Erythroblast (primary cell): Measurements from ENCODE around the gene RNF150.

Experiments used
- GATA1 ChIP-seq: IDR thresholded peaks from 2 replicates; pipeline ENCODE4 v1.6.1; 2011; ENCODE audit warnings: low read depth, mild to moderate bottlenecking, control low read depth, low read length, moderate library complexity
- POLR2A ChIP-seq: IDR thresholded peaks from 2 replicates; pipeline ENCODE4 v1.6.1; 2011; ENCODE audit warnings: mild to moderate bottlenecking, low read length

DNA sequence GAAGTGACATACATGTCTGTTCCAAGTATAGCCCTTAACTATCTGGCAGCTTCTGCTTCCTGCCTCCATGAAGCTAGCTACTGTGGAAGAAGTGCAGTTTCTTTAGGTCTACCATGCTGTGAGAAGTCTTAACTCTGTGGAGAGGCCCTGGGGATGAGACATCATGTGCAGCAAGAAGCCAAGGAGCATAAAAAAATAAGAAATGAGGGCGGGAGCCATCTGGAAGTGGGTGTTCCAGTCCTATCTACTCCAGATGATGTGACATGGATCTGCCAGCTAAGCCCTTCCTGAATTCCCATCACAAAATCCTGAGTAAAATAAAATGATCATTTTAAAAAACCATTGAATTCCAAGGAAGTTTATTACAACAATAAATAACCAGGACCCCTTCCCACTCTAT is 289.2 kb downstream of the RNF150 start:
- TF ChIP-seq POLR2A (no peak), GATA1 (no peak)
